SK-N-SH treated with all-trans-retinoic acid at 6 μM for 48 hours (cell line): ENCODE results near the gene RPL39L.

Experiments used
- ATAC-seq: fragments of 200-7000 bp; cut with Tn5 transposase; 3 replicates; pipeline ENCODE4 v1.9.1; 2020; ENCODE audit warnings: mild to moderate bottlenecking, moderate library complexity
- ARNTL ChIP-seq: fragments of 450-650 bp; formaldehyde crosslinking; IDR thresholded peaks from 2 replicates; pipeline ENCODE4 v1.5.0; 2020; ENCODE audit warnings: low read depth, mild to moderate bottlenecking, moderate library complexity, borderline replicate concordance
- BACH2 ChIP-seq: fragments of 250-450 bp; sonication (Bioruptor Pico); IDR thresholded peaks from 2 replicates; pipeline ENCODE4 v1.9.0; 2021; ENCODE audit warnings: mild to moderate bottlenecking, borderline replicate concordance
- CSDC2 ChIP-seq: fragments of 250-450 bp; sonication (Bioruptor Pico); IDR thresholded peaks from 2 replicates; pipeline ENCODE4 v1.5.0; 2020; ENCODE audit warnings: mild to moderate bottlenecking, moderate library complexity
- ESRRG ChIP-seq: fragments of 250-450 bp; sonication (Bioruptor Pico); IDR thresholded peaks from 2 replicates; pipeline ENCODE4 v1.6.1; 2021; ENCODE audit warnings: mild to moderate bottlenecking
- GLIS3 ChIP-seq: fragments of 250-450 bp; sonication (Bioruptor Pico); IDR thresholded peaks from 2 replicates; pipeline ENCODE4 v1.5.0; 2020; ENCODE audit warnings: mild to moderate bottlenecking, moderate library complexity
- ISL1 ChIP-seq: fragments of 250-450 bp; sonication (Bioruptor Pico); IDR thresholded peaks from 2 replicates; pipeline ENCODE4 v2.1.2; 2022; ENCODE audit warnings: mild to moderate bottlenecking, moderate library complexity
- OSR1 ChIP-seq: fragments of 250-450 bp; sonication (Bioruptor Pico); IDR thresholded peaks from 2 replicates; pipeline ENCODE4 v1.8.0; 2022; ENCODE audit warnings: moderate library complexity, mild to moderate bottlenecking, inconsistent platforms
- PPARA ChIP-seq: fragments of 250-450 bp; sonication (Bioruptor Pico); IDR thresholded peaks from 2 replicates; pipeline ENCODE4 v1.5.0; 2020; ENCODE audit warnings: mild to moderate bottlenecking, borderline replicate concordance
- RARB ChIP-seq: fragments of 250-450 bp; sonication (Bioruptor Pico); IDR thresholded peaks from 2 replicates; pipeline ENCODE4 v1.8.0; 2021; ENCODE audit warnings: mild to moderate bottlenecking, moderate library complexity
- SNAI2 ChIP-seq: fragments of 250-450 bp; sonication (Bioruptor Pico); IDR thresholded peaks from 2 replicates; pipeline ENCODE4 v1.5.0; 2020; ENCODE audit warnings: mild to moderate bottlenecking, moderate library complexity
- TCF4 ChIP-seq: fragments of 250-450 bp; sonication (Bioruptor Pico); IDR thresholded peaks from 2 replicates; pipeline ENCODE4 v1.8.0; 2021; ENCODE audit warnings: mild to moderate bottlenecking, moderate library complexity, borderline replicate concordance
- TOX ChIP-seq: fragments of 250-450 bp; sonication (Bioruptor Pico); IDR thresholded peaks from 2 replicates; pipeline ENCODE4 v1.8.0; 2021; ENCODE audit warnings: mild to moderate bottlenecking, moderate library complexity, borderline replicate concordance
- ZC3H10 ChIP-seq: fragments of 250-450 bp; sonication (Bioruptor Pico); IDR thresholded peaks from 2 replicates; pipeline ENCODE4 v1.5.1; 2021; ENCODE audit warnings: mild to moderate bottlenecking, moderate library complexity
- ZFP3 ChIP-seq: fragments of 250-450 bp; sonication (Bioruptor Pico); IDR thresholded peaks from 2 replicates; pipeline ENCODE4 v1.5.0; 2020; ENCODE audit warnings: mild to moderate bottlenecking, moderate library complexity
- ZFP30 ChIP-seq: fragments of 450-650 bp; formaldehyde crosslinking; IDR thresholded peaks from 2 replicates; pipeline ENCODE4 v1.5.0; 2022; ENCODE audit warnings: mild to moderate bottlenecking, moderate library complexity
- ZNF565 ChIP-seq: fragments of 450-650 bp; formaldehyde crosslinking; conservative IDR thresholded peaks from 2 replicates; pipeline ENCODE4 v1.5.0; 2020; ENCODE audit warnings: low read depth, mild to moderate bottlenecking, moderate library complexity
- ZNF70 ChIP-seq: fragments of 450-650 bp; formaldehyde crosslinking; IDR thresholded peaks from 2 replicates; pipeline ENCODE4 v1.5.0; 2020; ENCODE audit warnings: mild to moderate bottlenecking, moderate library complexity
- ZNF8 ChIP-seq: fragments of 450-650 bp; formaldehyde crosslinking; IDR thresholded peaks from 2 replicates; pipeline ENCODE4 v1.5.0; 2020; ENCODE audit warnings: mild to moderate bottlenecking, moderate library complexity
- TF ChIP-seq, protein P1 (sequence below): fragments of 250-450 bp; sonication (Bioruptor Pico); IDR thresholded peaks from 2 replicates; pipeline ENCODE4 v1.8.0; 2021; ENCODE audit warnings: low read depth, mild to moderate bottlenecking, moderate library complexity, borderline replicate concordance
- TF ChIP-seq, protein P2 (sequence below): fragments of 250-450 bp; sonication (Bioruptor Pico); IDR thresholded peaks from 2 replicates; pipeline ENCODE4 v1.5.1; 2020; ENCODE audit warnings: low read depth, mild to moderate bottlenecking, moderate library complexity
- TF ChIP-seq, protein P3 (sequence below): fragments of 250-450 bp; sonication (Bioruptor Pico); IDR thresholded peaks from 2 replicates; pipeline ENCODE4 v1.5.1; 2021; ENCODE audit warnings: mild to moderate bottlenecking, moderate library complexity
- TF ChIP-seq, protein P4 (sequence below): fragments of 250-450 bp; sonication (Bioruptor Pico); IDR thresholded peaks from 2 replicates; pipeline ENCODE4 v1.8.0; 2020; ENCODE audit warnings: mild to moderate bottlenecking, moderate library complexity, borderline replicate concordance

RPL39L gene

DNA sequence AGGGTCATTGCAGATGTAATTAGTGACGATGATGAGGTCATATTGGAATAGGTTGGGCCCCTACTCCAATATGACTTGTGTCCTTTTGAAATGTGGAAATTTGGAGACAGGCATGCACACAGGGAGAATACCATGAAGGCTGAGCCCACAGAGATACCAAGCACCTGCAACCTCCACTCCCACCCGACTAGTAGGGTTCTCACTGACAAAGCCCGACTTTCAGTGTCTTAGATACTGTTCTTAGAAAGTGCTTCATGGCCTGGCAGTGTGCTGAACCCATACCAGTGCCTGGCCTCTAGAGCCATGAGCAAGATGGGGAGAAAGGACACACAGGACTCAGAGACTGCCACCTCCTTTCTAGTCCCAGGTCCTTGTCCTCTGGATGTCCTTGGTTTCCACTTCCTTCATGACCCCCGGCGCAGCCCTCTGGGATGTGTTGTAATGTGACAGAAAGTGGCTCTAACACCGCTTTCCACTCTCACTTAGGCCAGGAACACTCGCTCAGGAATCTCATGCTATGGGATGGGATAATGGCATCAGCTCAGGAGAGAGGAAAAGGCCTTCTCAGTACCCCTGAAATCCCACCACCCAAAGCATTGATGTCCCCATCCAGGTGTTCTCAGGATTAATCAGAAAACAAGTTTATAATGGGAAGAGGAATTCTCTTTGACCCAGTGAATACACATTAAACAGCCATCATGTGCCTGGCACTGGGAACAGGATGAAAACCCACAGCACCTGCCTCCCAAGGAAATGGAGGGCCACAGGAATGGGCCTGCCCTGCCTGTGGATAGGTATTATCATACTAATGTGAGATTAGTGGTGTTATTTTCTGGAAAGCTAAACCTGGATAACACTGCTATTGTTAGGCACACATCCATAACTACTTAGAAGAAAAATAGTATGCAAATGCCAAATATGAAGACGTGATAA, 59.9 kb downstream of the RPL39L start:
- TF ChIP-seq OSR1 (CRISPR knock-in tag): no peak
- TF ChIP-seq, protein P1, sequence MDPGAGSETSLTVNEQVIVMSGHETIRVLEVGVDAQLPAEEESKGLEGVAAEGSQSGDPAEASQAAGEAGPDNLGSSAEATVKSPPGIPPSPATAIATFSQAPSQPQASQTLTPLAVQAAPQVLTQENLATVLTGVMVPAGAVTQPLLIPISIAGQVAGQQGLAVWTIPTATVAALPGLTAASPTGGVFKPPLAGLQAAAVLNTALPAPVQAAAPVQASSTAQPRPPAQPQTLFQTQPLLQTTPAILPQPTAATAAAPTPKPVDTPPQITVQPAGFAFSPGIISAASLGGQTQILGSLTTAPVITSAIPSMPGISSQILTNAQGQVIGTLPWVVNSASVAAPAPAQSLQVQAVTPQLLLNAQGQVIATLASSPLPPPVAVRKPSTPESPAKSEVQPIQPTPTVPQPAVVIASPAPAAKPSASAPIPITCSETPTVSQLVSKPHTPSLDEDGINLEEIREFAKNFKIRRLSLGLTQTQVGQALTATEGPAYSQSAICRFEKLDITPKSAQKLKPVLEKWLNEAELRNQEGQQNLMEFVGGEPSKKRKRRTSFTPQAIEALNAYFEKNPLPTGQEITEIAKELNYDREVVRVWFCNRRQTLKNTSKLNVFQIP (CRISPR knock-in tag): no peak
- TF ChIP-seq, protein P2, sequence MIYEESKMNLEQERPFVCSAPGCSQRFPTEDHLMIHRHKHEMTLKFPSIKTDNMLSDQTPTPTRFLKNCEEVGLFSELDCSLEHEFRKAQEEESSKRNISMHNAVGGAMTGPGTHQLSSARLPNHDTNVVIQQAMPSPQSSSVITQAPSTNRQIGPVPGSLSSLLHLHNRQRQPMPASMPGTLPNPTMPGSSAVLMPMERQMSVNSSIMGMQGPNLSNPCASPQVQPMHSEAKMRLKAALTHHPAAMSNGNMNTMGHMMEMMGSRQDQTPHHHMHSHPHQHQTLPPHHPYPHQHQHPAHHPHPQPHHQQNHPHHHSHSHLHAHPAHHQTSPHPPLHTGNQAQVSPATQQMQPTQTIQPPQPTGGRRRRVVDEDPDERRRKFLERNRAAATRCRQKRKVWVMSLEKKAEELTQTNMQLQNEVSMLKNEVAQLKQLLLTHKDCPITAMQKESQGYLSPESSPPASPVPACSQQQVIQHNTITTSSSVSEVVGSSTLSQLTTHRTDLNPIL (CRISPR knock-in tag): no peak
- no peak for TF ChIP-seq RARB (CRISPR knock-in tag)
- TF ChIP-seq ESRRG (CRISPR knock-in tag): no peak
- TF ChIP-seq, protein P3, sequence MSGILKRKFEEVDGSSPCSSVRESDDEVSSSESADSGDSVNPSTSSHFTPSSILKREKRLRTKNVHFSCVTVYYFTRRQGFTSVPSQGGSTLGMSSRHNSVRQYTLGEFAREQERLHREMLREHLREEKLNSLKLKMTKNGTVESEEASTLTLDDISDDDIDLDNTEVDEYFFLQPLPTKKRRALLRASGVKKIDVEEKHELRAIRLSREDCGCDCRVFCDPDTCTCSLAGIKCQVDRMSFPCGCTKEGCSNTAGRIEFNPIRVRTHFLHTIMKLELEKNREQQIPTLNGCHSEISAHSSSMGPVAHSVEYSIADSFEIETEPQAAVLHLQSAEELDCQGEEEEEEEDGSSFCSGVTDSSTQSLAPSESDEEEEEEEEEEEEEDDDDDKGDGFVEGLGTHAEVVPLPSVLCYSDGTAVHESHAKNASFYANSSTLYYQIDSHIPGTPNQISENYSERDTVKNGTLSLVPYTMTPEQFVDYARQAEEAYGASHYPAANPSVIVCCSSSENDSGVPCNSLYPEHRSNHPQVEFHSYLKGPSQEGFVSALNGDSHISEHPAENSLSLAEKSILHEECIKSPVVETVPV (CRISPR knock-in tag): no peak
- TF ChIP-seq BACH2: no peak
- TF ChIP-seq ZFP30 (CRISPR knock-in tag): no peak
- TF ChIP-seq GLIS3: no peak
- TF ChIP-seq ZNF565: no peak
- no peak for TF ChIP-seq SNAI2 (CRISPR knock-in tag)
- TF ChIP-seq TCF4: no peak
- TF ChIP-seq, protein P4, sequence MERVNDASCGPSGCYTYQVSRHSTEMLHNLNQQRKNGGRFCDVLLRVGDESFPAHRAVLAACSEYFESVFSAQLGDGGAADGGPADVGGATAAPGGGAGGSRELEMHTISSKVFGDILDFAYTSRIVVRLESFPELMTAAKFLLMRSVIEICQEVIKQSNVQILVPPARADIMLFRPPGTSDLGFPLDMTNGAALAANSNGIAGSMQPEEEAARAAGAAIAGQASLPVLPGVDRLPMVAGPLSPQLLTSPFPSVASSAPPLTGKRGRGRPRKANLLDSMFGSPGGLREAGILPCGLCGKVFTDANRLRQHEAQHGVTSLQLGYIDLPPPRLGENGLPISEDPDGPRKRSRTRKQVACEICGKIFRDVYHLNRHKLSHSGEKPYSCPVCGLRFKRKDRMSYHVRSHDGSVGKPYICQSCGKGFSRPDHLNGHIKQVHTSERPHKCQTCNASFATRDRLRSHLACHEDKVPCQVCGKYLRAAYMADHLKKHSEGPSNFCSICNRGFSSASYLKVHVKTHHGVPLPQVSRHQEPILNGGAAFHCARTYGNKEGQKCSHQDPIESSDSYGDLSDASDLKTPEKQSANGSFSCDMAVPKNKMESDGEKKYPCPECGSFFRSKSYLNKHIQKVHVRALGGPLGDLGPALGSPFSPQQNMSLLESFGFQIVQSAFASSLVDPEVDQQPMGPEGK (CRISPR knock-in tag): no peak
- no peak for TF ChIP-seq ISL1 (CRISPR knock-in tag)
- no peak for ATAC-seq

DNA sequence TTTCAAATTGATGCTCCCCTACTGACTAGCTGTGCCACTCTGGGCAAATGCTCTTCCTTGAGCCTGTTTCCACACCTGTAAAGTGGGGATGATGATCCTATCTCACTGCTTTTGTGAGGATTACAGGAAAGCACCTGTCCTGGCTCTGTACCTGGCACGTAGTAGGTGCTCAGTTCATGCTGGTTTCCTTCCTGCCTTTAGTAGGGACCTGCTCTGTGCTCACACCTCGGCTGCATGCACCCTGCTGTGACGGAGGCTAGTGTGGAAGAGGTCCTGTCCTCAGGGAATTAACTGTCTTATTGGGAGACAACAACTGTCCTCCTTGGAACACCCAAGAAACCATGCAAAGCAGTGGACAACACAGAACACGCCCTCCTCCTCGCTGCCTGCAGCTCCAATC, 61.8 kb downstream of the RPL39L start:
- ATAC-seq: no peak
- TF ChIP-seq ZFP3: no peak
- TF ChIP-seq ARNTL (CRISPR knock-in tag): no peak
- TF ChIP-seq TOX (CRISPR knock-in tag): no peak
- TF ChIP-seq ZC3H10 (CRISPR knock-in tag): no peak
- TF ChIP-seq PPARA (CRISPR knock-in tag): no peak
- TF ChIP-seq RARB (CRISPR knock-in tag): no peak
- TF ChIP-seq, protein P2 (CRISPR knock-in tag): no peak

DNA sequence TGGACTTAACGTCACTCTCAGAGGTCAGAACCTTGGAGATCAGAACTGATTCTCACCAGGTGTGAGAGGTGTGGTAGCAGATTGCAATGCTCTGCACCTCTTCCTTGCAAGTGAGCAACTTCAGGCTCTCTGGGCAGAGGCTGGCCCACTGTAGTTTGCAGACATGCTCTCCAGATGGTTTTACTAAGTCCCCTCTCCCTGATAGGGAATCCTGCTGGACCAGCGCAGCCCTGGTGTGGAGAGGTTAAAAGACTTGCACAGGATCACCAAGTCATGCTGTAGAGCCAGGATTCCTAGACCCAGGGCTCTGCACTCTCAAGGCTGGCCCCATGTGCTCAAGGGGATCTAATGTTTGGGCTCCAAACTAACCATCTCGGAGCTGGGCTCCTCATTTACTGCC, 62.2 kb downstream of the RPL39L start:
- no peak for ATAC-seq
- no peak for TF ChIP-seq ZC3H10 (CRISPR knock-in tag)
- TF ChIP-seq, protein P2 (CRISPR knock-in tag): no peak
- TF ChIP-seq, protein P4 (CRISPR knock-in tag): no peak
- no peak for TF ChIP-seq ESRRG (CRISPR knock-in tag)
- no peak for TF ChIP-seq RARB (CRISPR knock-in tag)
- TF ChIP-seq BACH2: no peak
- no peak for TF ChIP-seq SNAI2 (CRISPR knock-in tag)
- TF ChIP-seq ZFP3: no peak
- no peak for TF ChIP-seq ISL1 (CRISPR knock-in tag)
- TF ChIP-seq ZFP30 (CRISPR knock-in tag): no peak
- no peak for TF ChIP-seq ZNF70 (CRISPR knock-in tag)
- TF ChIP-seq ZNF8 (CRISPR knock-in tag): no peak
- TF ChIP-seq ZNF565: no peak
- TF ChIP-seq CSDC2 (CRISPR knock-in tag): no peak
